Calu3 (cell line): Measurements from ENCODE around the gene DNASE1L1. TPM values are rescaled to one million over a fixed set of nuclear protein-coding genes. Genes with fewer than 3 reads are reported as not detected.

Experiments used
- BruUV-seq: library from RNA; stranded (reverse); fragments of 400-500 nt; replicated peaks from 2 replicates; lab custom pipeline; 2021; lab: Mats Ljungman, UMichigan
- CTCF ChIA-PET: fragments of 300-600 bp; sonication (Branson Sonifier 250); formaldehyde crosslinking; loops from one replicate; lab custom pipeline; 2022; ENCODE audit warnings: antibody characterized with exemption; lab: Charles Lee
- DNase-seq: peaks from one replicate; pipeline ENCODE4 v3.0.0; 2022
- H3K27ac Mint-ChIP-seq: one replicate; pipeline ENCODE4 v1.8.0; 2022; ENCODE audit warnings: mixed read lengths; ENCODE audit not compliant: unreplicated experiment
- H3K27me3 Mint-ChIP-seq: one replicate; pipeline ENCODE4 v1.8.0; 2022; ENCODE audit warnings: mixed read lengths; ENCODE audit not compliant: unreplicated experiment
- H3K36me3 Mint-ChIP-seq: one replicate; pipeline ENCODE4 v1.8.0; 2022; ENCODE audit warnings: mild to moderate bottlenecking, moderate library complexity, mixed read lengths; ENCODE audit not compliant: insufficient read depth, unreplicated experiment
- H3K4me1 Mint-ChIP-seq: one replicate; pipeline ENCODE4 v1.8.0; 2022; ENCODE audit warnings: mild to moderate bottlenecking, low read depth, mixed read lengths; ENCODE audit not compliant: unreplicated experiment
- H3K4me3 Mint-ChIP-seq: one replicate; pipeline ENCODE4 v1.8.0; 2022; ENCODE audit warnings: mild to moderate bottlenecking, low read depth, moderate library complexity, mixed read lengths; ENCODE audit not compliant: unreplicated experiment
- H3K9me3 Mint-ChIP-seq: one replicate; pipeline ENCODE4 v1.8.0; 2022; ENCODE audit warnings: low read depth, mixed read lengths; ENCODE audit not compliant: unreplicated experiment
- intact Hi-C: fragments of 100-400 bp; cut with micrococcal nuclease; formaldehyde crosslinking; loops from one replicate; pipeline ENCODE4 v1.10.0; 2022; ENCODE audit not compliant: unreplicated experiment
- total RNA-seq: library from RNA; stranded (reverse); gene quantifications from 2 replicates; pipeline ENCODE4 v1.2.3, GENCODE V29; 2022
- TF ChIP-seq, protein P1 (sequence below): fragments of 200-600 bp; IDR thresholded peaks from one replicate; pipeline ENCODE4 v1.8.0; 2022; ENCODE audit warnings: antibody characterized with exemption; ENCODE audit not compliant: unreplicated experiment

Gene DNASE1L1
- total RNA-seq, 1 experiment from 2014 or later = 30.6 TPM

DNA sequence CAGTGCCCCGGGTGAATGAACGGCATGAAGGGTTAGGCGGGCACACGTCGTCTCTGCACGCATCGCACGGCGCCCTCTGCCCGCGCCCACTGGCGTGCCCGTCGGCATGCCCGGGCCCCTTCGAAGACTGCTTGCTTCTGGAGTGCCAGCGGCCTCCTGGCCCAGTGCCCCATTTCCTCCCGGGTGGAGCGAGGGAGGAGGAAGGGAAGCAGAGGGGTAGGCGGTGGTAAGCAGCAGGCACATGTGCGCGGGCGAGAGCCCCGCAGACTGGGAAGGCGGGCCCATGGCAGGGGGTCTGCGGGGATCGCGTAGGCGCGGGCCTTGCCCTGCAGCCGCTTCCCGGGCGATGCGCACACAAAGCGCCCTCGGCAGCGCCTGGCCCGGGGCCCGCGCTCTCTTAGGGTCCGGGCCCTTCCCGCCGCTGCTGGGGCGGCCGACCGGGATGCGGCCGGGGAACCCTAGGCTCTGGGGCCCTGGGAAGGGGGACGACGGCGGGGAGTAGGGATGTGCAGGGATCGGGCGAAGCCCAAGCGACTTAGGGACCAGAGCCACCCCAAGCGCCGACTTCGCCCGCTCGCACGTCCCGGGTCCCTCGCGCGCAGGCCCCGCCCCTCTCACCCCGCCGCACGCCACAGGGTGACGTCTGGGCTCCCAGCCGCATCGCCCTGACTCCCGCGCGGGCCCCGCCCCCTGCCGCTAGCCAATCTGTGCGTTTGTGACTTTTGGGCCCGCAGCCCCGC is 30.8 kb downstream of the DNASE1L1 start:
- H3K4me1 Mint-ChIP-seq = peaks cover 12% of the 10 kb centered on the region
- H3K36me3 Mint-ChIP-seq = peaks cover 56% of the 10 kb centered on the region
- TF ChIP-seq, protein P1, sequence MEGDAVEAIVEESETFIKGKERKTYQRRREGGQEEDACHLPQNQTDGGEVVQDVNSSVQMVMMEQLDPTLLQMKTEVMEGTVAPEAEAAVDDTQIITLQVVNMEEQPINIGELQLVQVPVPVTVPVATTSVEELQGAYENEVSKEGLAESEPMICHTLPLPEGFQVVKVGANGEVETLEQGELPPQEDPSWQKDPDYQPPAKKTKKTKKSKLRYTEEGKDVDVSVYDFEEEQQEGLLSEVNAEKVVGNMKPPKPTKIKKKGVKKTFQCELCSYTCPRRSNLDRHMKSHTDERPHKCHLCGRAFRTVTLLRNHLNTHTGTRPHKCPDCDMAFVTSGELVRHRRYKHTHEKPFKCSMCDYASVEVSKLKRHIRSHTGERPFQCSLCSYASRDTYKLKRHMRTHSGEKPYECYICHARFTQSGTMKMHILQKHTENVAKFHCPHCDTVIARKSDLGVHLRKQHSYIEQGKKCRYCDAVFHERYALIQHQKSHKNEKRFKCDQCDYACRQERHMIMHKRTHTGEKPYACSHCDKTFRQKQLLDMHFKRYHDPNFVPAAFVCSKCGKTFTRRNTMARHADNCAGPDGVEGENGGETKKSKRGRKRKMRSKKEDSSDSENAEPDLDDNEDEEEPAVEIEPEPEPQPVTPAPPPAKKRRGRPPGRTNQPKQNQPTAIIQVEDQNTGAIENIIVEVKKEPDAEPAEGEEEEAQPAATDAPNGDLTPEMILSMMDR = no peak
- intact Hi-C loops = no loop called here
- no peaks in the 10 kb centered on the region for H3K27me3 Mint-ChIP-seq
- peak overlapping the region; percentile 81 for H3K4me3 Mint-ChIP-seq
- no peak for DNase-seq
- TSS peak; percentile 38 for BruUV-seq
- CTCF ChIA-PET = interaction anchor here (1.0 kb wide), 1 partner anchor 431 kb away, joined by 3 read pairs; no protein-coding TSS in a partner anchor
- peak overlapping the region; percentile 86 for H3K27ac Mint-ChIP-seq
- H3K9me3 Mint-ChIP-seq = no peaks in the 10 kb centered on the region

DNA sequence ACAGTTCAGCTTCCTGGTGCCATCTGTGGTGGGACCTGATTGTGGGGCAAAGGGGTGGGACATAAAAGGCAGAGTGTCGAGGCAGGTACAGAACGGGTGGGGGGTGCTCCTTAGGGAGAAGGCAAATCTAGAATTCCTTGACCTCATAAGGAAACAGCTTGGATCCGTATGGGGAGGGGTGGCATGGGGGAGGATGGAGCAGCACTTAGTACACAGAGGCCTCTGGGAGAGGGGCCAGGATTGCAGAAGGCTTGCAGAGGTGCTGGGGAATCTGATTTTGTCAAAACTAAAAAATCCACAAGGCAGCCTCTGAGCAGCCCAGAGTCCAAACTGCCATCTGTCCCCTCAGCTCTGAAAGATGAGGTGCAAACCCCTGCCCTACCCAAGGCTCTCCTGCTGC is 32.3 kb downstream of the DNASE1L1 start:
- H3K36me3 Mint-ChIP-seq = peaks cover 67% of the 10 kb centered on the region
- no peak overlapping the region for H3K4me3 Mint-ChIP-seq
- intact Hi-C loops = no loop called here
- H3K4me1 Mint-ChIP-seq = peaks cover 12% of the 10 kb centered on the region
- TF ChIP-seq, protein P1 = no peak
- no peak for DNase-seq
- H3K9me3 Mint-ChIP-seq = no peaks in the 10 kb centered on the region
- no peak overlapping the region for H3K27ac Mint-ChIP-seq
- H3K27me3 Mint-ChIP-seq = no peaks in the 10 kb centered on the region
- CTCF ChIA-PET = no interaction called here
- BruUV-seq = no TSS peak

DNA sequence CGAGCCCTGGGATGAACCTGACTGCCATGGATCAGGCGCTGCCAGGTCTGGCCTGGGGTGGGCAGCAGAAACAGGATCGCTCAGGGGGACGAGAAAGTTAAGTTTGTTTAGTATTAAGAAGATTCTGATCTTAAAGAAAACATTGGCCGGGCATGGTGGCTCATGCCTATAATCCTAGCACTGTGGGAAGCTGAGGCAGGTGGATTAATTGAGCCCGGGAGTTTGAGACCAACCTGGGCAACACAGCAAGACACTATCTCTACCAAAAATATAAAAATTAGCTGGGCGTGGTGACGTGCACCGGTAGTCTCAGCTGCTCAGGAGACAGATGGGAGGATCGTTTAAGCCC is 33.9 kb downstream of the DNASE1L1 start:
- TF ChIP-seq, protein P1 = no peak
- Mint-ChIP-seq H3K4me1 (peaks cover under 1% of the 10 kb centered on the region), H3K4me3 (peak overlapping the region; percentile 79), H3K27me3 (no peaks in the 10 kb centered on the region), H3K27ac (peak overlapping the region; percentile 69), H3K36me3 (peaks cover 68% of the 10 kb centered on the region), H3K9me3 (no peaks in the 10 kb centered on the region)
- CTCF ChIA-PET = no interaction called here
- no peak for DNase-seq
- intact Hi-C loops = no loop called here
- BruUV-seq = no TSS peak

DNA sequence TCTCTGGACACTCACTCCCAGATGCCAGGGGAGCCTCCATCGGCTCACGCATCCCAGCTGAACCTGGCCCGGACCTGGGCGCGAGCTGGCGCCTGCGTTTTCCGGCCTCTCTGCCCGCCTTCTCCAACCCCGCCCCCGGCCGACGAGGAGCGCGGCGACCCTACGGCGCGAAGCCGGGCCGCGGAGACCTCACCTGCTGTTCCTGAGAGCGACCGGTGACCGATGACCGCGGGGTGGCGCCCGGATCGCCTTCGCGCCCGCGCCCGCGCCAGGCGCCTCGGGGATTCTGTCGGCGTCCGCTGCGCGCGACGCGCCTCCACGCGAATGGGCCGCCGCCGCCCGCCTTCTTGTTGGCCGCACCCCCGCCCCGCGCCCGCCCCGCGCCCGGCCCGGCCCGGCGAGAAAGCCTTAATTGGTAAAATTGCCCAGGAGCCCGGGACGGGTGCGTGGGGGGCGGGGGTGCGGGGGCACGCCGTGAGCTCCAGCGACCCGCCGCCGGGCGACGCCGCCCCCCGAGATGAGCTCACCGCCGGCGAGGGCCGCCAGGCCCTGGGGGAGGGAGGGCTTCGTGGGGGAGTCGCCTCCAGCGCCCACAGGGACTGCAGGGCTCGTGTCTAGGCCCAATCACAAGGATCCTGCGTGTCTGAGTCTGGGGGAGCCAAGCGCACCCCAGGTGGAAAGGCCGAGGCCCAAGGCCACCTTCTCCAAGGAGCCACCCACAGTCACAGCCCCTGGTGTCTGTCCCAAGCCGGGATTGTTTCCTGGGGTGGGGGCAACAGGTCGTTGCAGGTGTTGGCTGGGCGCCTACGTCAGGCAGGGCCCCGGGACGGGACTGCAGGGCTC is 34.5 kb downstream of the DNASE1L1 start, which contains the start of gene FLNA:
Gene FLNA (minus strand): TSS at position 322 of the 843 bp plus-strand sequence. CDS start 3,389 bp downstream, outside the sequence.
- CTCF ChIA-PET = no interaction called here
- Mint-ChIP-seq H3K36me3 (peaks cover 68% of the 10 kb centered on the region), H3K27me3 (no peaks in the 10 kb centered on the region), H3K9me3 (no peaks in the 10 kb centered on the region), H3K4me1 (no peaks in the 10 kb centered on the region), H3K27ac (peak within 1 kb of the TSS; percentile 80), H3K4me3 (peak within 1 kb of the TSS; percentile 79)
- intact Hi-C loops = no loop called here
- BruUV-seq = no TSS peak
- DNase-seq = peak; percentile 72
- TF ChIP-seq, protein P1 = no peak
